HL-60 (cell line): ENCODE measurements around the gene HS6ST2.
A peak's percentile ranks its signal among the peaks of the same experiment; 100 is the strongest.

ENCODE experiments used
- DNase-seq, 2 experiments: peaks; one replicate each; pipeline ENCODE4 v3.0.0-alpha.2; 2010 to 2020; ENCODE audit warnings: low read depth in 1 of 2, low spot score in 1 of 2
- H3K27ac ChIP-seq: fragments of 250-450 bp; sonication (Bioruptor Pico); replicated peaks from 2 replicates; pipeline ENCODE4 v1.5.1; 2020; ENCODE audit warnings: mild to moderate bottlenecking, moderate library complexity
- H3K27me3 ChIP-seq: fragments of 250-450 bp; sonication (Bioruptor Pico); 2 replicates; pipeline ENCODE4 v1.5.1; 2021; ENCODE audit warnings: mild to moderate bottlenecking, moderate library complexity; ENCODE audit not compliant: insufficient read depth, poor library complexity, severe bottlenecking
- H3K4me3 ChIP-seq: replicated peaks from 2 replicates; pipeline ENCODE4 v1.5.1; 2011; ENCODE audit warnings: mild to moderate bottlenecking, control low read depth, low read length; ENCODE audit not compliant: insufficient read depth
- GABPA ChIP-seq: IDR thresholded peaks from 2 replicates; pipeline ENCODE4 v1.6.1; 2012; ENCODE audit warnings: low read depth
- POLR2AphosphoS5 ChIP-seq: IDR thresholded peaks from 2 replicates; pipeline ENCODE4 v1.6.1; 2012; ENCODE audit warnings: low read depth
- REST ChIP-seq: IDR thresholded peaks from 2 replicates; pipeline ENCODE4 v1.6.1; 2012; ENCODE audit warnings: low read depth; ENCODE audit not compliant: insufficient replicate concordance
- SPI1 ChIP-seq: IDR thresholded peaks from 2 replicates; pipeline ENCODE4 v1.6.1; 2012; ENCODE audit warnings: low read depth, mild to moderate bottlenecking, borderline replicate concordance
- TF ChIP-seq, protein P1 (sequence below): IDR thresholded peaks from one replicate; pipeline ENCODE4 v1.5.1; 2011; ENCODE audit warnings: low read length, control low read depth, inconsistent platforms; ENCODE audit not compliant: insufficient read depth

HS6ST2 gene

DNA sequence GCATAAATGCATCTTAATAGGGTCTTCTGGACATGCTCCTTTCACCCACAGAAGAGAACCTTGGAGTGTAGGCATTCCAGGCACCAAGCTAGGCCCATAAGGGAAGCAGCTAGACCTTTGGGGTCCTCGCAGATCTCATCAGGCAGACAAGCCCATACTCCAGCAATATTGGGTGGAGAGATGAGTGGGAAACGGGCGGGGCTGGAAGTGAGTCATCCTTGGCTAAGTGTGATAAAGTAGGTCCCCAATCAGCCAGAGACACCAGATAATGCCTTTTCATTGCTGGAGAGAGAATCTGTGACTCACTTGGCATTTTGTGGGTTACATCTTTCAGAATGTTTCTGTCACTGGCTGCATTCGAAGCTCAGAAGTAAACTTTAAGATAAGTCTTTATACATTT lies 336.3 kb downstream of the HS6ST2 start:
- TF ChIP-seq REST (no peak), SPI1 (no peak)
- DNase-seq = no peak
- H3K27ac ChIP-seq = no peak overlapping the region
- H3K27me3 ChIP-seq = no peaks in the 10 kb centered on the region
- H3K4me3 ChIP-seq = no peak overlapping the region

DNA sequence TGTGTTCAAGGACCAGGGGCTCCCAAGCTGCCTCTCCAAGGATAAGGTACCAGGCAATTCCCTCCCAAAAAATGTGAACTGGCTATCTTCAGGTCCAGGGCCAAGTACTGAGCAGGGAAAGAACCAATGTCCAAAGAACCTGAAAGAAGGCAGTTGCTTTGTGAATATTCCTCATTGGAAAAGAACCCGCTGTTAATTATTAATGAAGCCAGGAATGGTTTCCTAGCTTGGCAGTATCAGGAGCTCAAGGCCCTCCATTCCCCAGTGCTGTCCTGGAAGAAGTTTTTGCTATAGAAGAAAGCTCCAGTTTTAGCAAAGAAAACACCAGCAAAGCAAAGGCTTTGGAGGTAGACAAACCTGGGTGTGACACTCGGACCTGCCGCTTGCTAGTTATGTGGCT lies 339.6 kb downstream of the HS6ST2 start:
- no peaks in the 10 kb centered on the region for H3K27me3 ChIP-seq
- H3K4me3 ChIP-seq = no peak overlapping the region
- no peak for TF ChIP-seq SPI1
- H3K27ac ChIP-seq = no peak overlapping the region
- DNase-seq = no peak

- no peaks in the 10 kb centered on the region for H3K27me3 ChIP-seq
- TF ChIP-seq, protein P1, sequence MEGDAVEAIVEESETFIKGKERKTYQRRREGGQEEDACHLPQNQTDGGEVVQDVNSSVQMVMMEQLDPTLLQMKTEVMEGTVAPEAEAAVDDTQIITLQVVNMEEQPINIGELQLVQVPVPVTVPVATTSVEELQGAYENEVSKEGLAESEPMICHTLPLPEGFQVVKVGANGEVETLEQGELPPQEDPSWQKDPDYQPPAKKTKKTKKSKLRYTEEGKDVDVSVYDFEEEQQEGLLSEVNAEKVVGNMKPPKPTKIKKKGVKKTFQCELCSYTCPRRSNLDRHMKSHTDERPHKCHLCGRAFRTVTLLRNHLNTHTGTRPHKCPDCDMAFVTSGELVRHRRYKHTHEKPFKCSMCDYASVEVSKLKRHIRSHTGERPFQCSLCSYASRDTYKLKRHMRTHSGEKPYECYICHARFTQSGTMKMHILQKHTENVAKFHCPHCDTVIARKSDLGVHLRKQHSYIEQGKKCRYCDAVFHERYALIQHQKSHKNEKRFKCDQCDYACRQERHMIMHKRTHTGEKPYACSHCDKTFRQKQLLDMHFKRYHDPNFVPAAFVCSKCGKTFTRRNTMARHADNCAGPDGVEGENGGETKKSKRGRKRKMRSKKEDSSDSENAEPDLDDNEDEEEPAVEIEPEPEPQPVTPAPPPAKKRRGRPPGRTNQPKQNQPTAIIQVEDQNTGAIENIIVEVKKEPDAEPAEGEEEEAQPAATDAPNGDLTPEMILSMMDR = no peak
- no peak for TF ChIP-seq SPI1
- H3K4me3 ChIP-seq = no peak overlapping the region
- no peak overlapping the region for H3K27ac ChIP-seq
- DNase-seq = peak in 1 of 2 experiments; percentile 37
These were observed 342.9 kb downstream of the HS6ST2 start for GRCh38 chrX:132615391-132616131.

DNA sequence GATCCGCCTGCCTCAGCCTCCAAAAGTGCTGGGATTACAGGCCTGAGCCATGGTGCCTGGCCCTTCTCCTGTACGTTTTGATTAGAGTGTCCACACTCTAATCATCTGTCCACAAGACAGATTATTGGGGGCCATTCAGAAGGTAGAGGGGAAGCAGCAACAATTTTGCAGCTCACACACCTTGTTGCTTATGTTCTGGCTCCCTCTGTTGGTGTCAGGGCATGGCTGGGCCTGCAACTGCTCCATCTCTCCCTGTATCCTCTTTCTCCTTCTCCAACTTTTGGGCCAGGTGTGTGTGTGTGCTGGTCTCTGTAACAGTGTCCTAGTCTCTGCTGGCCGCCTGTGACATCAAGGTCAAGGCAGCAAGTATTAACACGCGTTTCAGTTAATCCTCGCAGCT lies 344.1 kb downstream of the HS6ST2 start:
- DNase-seq = no peak
- TF ChIP-seq, protein P1 = no peak
- TF ChIP-seq POLR2AphosphoS5 (no peak), GABPA (no peak), REST (no peak), SPI1 (no peak)
- no peak overlapping the region for H3K27ac ChIP-seq
- no peaks in the 10 kb centered on the region for H3K27me3 ChIP-seq
- no peak overlapping the region for H3K4me3 ChIP-seq

GRCh38 chrX:132613801-132614200 lies 344.6 kb downstream of the HS6ST2 start:
- TF ChIP-seq, protein P1 = no peak
- no peak for TF ChIP-seq SPI1
- no peak for TF ChIP-seq GABPA
- no peak for TF ChIP-seq REST
- no peak for TF ChIP-seq POLR2AphosphoS5
- H3K4me3 ChIP-seq = no peak overlapping the region
- no peak for DNase-seq
- H3K27me3 ChIP-seq = no peaks in the 10 kb centered on the region
- no peak overlapping the region for H3K27ac ChIP-seq
